Measurements from ENCODE around the gene RASGRF2.

RASGRF2 gene

DNA sequence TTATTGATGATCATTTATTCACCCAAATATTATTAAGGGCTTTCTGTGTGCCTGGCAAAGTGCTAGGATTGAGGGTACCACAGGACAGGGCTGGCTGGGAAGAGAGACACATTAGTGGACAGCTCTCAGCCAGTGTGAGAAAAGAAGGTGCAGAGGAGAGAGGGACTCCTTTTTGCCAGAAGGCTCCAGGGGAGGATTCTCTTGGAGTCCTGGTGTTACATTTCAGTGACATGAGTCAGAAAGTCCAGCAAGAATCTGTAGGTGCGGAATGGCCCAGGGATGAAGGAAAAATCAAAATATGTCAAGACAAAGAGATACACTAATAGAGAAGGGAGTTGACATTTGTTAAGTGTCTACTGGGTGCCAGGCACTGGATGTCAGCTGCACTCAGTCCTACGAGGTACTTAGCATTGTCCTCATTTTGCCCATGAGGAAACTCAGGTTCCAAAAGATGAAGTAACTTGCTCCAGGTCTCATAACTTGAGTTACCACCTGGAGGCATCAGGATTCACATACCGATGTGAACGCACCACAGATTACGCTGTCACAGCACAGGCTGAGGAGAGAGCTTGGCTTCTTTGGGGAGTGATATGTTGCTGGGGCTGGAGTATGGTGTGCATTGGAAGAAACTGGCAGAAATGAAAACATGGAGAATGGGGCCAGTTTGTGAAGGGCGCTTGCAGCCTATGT lies 60.5 kb downstream of the RASGRF2 start:
- WGBS (ENCODE audit: extremely low coverage, insufficient coverage, low lambda C conversion rate), result no CpG with 5 or more reads among the region's 6 CpGs
- Histone ChIP-seq H3K18ac (ENCODE audit: low read length) (no peak overlapping the region), H3K4me2 (ENCODE audit: low read length) (no peak overlapping the region), H3K79me2 (ENCODE audit: control insufficient read depth, insufficient read depth, low read length) (no peaks in the 10 kb centered on the region), H3K36me3 (ENCODE audit: control insufficient read depth, insufficient read depth, low read length) (no peaks in the 10 kb centered on the region), H3K23ac (ENCODE audit: low read length) (no peak overlapping the region), H3K27ac (ENCODE audit: low read depth, low read length) (no peak overlapping the region), H4K8ac (ENCODE audit: low read depth, low read length) (no peak overlapping the region), H3K4me3 (ENCODE audit: low read length) (no peak overlapping the region), H3K79me1 (ENCODE audit: low read length) (no peaks in the 10 kb centered on the region), H3K4ac (ENCODE audit: low read depth, low read length) (no peak overlapping the region), H2AK5ac (ENCODE audit: low read length) (no peak overlapping the region), H4K5ac (ENCODE audit: low read length) (no peak overlapping the region), H3K56ac (ENCODE audit: low read length) (no peak overlapping the region), H2BK5ac (ENCODE audit: low read length) (no peak overlapping the region), H2BK15ac (replicated peaks; ENCODE audit: low read depth) (no peak overlapping the region), H3K9ac (ENCODE audit: low read length) (no peak overlapping the region), H3K27me3 (ENCODE audit: insufficient read depth, low read length, poor library complexity) (no peaks in the 10 kb centered on the region), H2BK120ac (ENCODE audit: low read depth, low read length) (no peak overlapping the region), H3K4me1 (ENCODE audit: control insufficient read depth, low read depth, low read length) (no peaks in the 10 kb centered on the region)
- DNase-seq, result peak; percentile 88

DNA sequence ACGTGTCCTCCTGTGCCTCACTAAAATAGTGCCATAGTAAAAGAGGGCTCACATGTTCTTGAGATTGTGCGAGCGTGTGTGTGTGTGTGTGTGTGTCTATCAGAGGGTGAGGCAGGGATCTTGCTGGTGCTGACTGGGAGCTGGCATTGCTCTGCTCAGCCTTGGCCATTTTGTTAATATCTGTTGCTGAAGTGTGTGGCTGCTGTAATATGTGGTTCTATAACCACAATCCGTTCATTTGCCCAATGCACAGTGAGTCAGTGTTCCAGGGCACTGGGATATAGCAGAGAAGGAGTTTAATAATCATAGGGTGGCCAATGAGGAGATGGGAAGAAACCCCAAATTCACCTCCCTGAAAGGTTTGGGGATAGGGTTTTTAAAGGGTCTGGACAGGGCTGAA lies 61.3 kb downstream of the RASGRF2 start:
- no peak for DNase-seq
- Histone ChIP-seq H3K27ac (ENCODE audit: low read depth, low read length) (no peak overlapping the region), H3K27me3 (ENCODE audit: insufficient read depth, low read length, poor library complexity) (no peaks in the 10 kb centered on the region), H3K4me3 (ENCODE audit: low read length) (no peak overlapping the region), H3K56ac (ENCODE audit: low read length) (no peak overlapping the region), H3K79me1 (ENCODE audit: low read length) (no peaks in the 10 kb centered on the region), H3K4ac (ENCODE audit: low read depth, low read length) (no peak overlapping the region), H2BK15ac (replicated peaks; ENCODE audit: low read depth) (no peak overlapping the region), H2BK5ac (ENCODE audit: low read length) (no peak overlapping the region), H3K4me1 (ENCODE audit: control insufficient read depth, low read depth, low read length) (no peaks in the 10 kb centered on the region), H2BK120ac (ENCODE audit: low read depth, low read length) (no peak overlapping the region), H4K5ac (ENCODE audit: low read length) (no peak overlapping the region), H2AK5ac (ENCODE audit: low read length) (no peak overlapping the region), H3K18ac (ENCODE audit: low read length) (no peak overlapping the region), H3K9ac (ENCODE audit: low read length) (no peak overlapping the region), H4K8ac (ENCODE audit: low read depth, low read length) (no peak overlapping the region), H3K79me2 (ENCODE audit: control insufficient read depth, insufficient read depth, low read length) (no peaks in the 10 kb centered on the region), H3K36me3 (ENCODE audit: control insufficient read depth, insufficient read depth, low read length) (no peaks in the 10 kb centered on the region), H3K23ac (ENCODE audit: low read length) (no peak overlapping the region), H3K4me2 (ENCODE audit: low read length) (no peak overlapping the region)
- no CpG with 5 or more reads among the region's 4 CpGs for WGBS (ENCODE audit: extremely low coverage, insufficient coverage, low lambda C conversion rate)

DNA sequence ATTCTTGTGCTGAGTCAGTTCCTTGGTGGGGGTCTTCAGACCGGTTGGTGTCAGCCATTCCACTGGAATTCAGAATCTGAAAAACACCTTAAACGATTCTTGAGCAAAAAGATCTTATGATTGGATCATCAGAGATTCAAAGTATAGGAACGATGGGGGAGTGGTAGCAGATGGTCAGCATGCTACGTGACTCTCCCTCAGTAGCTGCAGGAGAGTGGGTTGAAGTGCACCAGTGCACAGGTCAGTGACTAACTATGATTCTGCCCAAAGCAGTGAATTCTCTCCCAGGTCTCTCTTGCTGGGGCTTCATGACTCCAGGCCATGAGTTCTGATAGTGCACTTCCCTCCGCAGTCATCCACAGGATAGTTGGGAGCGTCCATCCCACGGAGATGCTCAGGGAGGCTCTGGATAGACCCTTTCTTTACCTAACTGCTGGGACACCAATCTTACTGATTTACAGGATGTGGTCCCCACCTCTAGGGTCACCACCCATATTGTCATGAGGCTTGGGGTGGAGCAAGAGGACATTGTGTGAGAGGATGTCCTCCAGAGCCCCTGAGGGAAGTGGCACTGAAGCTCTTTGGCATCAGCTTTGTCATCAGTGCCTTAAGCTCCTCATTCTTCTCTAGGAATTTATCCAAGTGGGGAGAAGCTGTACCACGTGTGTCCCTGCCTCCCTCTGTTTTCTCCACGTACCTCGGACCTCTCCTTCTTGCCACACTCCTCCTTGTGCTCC lies 62.0 kb downstream of the RASGRF2 start:
- Histone ChIP-seq H2BK120ac (ENCODE audit: low read depth, low read length) (no peak overlapping the region), H3K4me2 (ENCODE audit: low read length) (no peak overlapping the region), H3K9ac (ENCODE audit: low read length) (no peak overlapping the region), H3K56ac (ENCODE audit: low read length) (no peak overlapping the region), H2AK5ac (ENCODE audit: low read length) (no peak overlapping the region), H3K4me3 (ENCODE audit: low read length) (no peak overlapping the region), H2BK5ac (ENCODE audit: low read length) (no peak overlapping the region), H3K4me1 (ENCODE audit: control insufficient read depth, low read depth, low read length) (no peaks in the 10 kb centered on the region), H4K8ac (ENCODE audit: low read depth, low read length) (no peak overlapping the region), H3K23ac (ENCODE audit: low read length) (no peak overlapping the region), H3K18ac (ENCODE audit: low read length) (no peak overlapping the region), H3K79me2 (ENCODE audit: control insufficient read depth, insufficient read depth, low read length) (no peaks in the 10 kb centered on the region), H4K5ac (ENCODE audit: low read length) (no peak overlapping the region), H2BK15ac (replicated peaks; ENCODE audit: low read depth) (no peak overlapping the region), H3K36me3 (ENCODE audit: control insufficient read depth, insufficient read depth, low read length) (no peaks in the 10 kb centered on the region), H3K27ac (ENCODE audit: low read depth, low read length) (no peak overlapping the region), H3K27me3 (ENCODE audit: insufficient read depth, low read length, poor library complexity) (no peaks in the 10 kb centered on the region), H3K4ac (ENCODE audit: low read depth, low read length) (no peak overlapping the region), H3K79me1 (ENCODE audit: low read length) (no peaks in the 10 kb centered on the region)
- WGBS (ENCODE audit: extremely low coverage, insufficient coverage, low lambda C conversion rate), result no CpG with 5 or more reads among the region's 10 CpGs
- no peak for DNase-seq

DNA sequence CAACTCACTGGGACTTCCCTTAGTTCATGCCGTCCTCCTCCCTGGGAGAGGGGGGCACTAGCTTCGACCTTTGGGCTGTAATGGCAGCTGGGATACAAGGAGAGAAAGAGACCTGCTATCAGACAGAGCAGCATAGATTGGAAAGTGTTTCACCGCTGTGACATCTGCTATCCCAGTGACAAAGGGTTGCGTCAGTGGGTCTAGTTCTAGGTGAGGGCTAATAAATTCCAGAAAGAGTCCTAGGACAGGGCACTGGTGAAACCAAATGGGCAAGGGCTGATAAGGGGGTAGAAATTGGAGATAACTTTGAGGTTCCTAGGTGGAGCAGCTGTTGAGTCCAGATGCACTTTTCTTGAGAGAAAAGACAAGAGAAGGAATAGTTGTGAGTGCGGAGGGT lies 62.5 kb downstream of the RASGRF2 start:
- no peak overlapping the region for H3K9ac ChIP-seq (ENCODE audit: low read length)
- no peak overlapping the region for H2BK5ac ChIP-seq (ENCODE audit: low read length)
- H3K4me3 ChIP-seq (ENCODE audit: low read length), result no peak overlapping the region
- H4K8ac ChIP-seq (ENCODE audit: low read depth, low read length), result no peak overlapping the region
- no peak overlapping the region for H3K4me2 ChIP-seq (ENCODE audit: low read length)
- no peak overlapping the region for H2BK120ac ChIP-seq (ENCODE audit: low read depth, low read length)
- H3K79me2 ChIP-seq (ENCODE audit: control insufficient read depth, insufficient read depth, low read length), result no peaks in the 10 kb centered on the region
- H3K79me1 ChIP-seq (ENCODE audit: low read length), result no peaks in the 10 kb centered on the region
- no peak overlapping the region for H4K5ac ChIP-seq (ENCODE audit: low read length)
- no peak overlapping the region for H3K56ac ChIP-seq (ENCODE audit: low read length)
- H2BK15ac ChIP-seq (replicated peaks; ENCODE audit: low read depth), result no peak overlapping the region
- H3K4ac ChIP-seq (ENCODE audit: low read depth, low read length), result no peak overlapping the region
- no peaks in the 10 kb centered on the region for H3K27me3 ChIP-seq (ENCODE audit: insufficient read depth, low read length, poor library complexity)
- peak; percentile 23 for DNase-seq
- no peaks in the 10 kb centered on the region for H3K36me3 ChIP-seq (ENCODE audit: control insufficient read depth, insufficient read depth, low read length)
- no peaks in the 10 kb centered on the region for H3K4me1 ChIP-seq (ENCODE audit: control insufficient read depth, low read depth, low read length)
- no peak overlapping the region for H3K18ac ChIP-seq (ENCODE audit: low read length)
- no peak overlapping the region for H3K27ac ChIP-seq (ENCODE audit: low read depth, low read length)
- no peak overlapping the region for H3K23ac ChIP-seq (ENCODE audit: low read length)
- no peak overlapping the region for H2AK5ac ChIP-seq (ENCODE audit: low read length)
- 100% methylated on average over 1 of the region's 5 CpGs for WGBS (ENCODE audit: extremely low coverage, insufficient coverage, low lambda C conversion rate)

DNA sequence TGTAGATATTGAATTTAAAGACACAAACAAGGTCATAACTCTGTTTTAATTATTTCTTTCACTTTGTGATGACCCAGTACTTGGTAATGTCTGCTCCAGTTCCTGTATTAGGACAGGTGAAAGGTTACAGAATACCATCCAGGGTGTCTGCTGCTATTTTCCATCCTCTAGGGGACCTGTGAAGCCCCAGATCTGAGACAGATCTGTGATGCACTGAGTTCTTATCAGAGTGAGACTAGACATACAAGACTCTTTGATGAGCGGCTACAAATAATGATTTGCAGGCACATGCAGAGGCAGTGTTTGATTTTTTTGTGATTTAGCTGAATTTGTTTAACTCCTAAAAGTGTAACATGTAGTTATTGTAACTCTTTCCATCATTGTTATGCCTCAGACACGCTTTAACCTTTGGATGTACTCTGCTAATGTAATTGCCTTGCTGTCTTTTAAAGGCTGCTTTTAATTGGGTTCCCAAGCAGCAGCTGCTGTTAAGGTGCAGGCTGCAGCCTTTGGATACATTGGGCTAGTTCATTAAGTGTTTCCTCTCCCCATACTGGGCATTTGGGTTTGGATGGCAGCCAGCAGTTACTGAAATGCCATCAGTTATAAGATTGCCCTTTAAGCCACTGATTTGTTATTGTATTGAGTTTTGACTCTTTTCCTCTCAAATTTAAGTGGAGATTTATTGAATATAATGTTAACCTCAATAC lies 63.3 kb downstream of the RASGRF2 start:
- H3K79me1 ChIP-seq (ENCODE audit: low read length), result no peaks in the 10 kb centered on the region
- no peak overlapping the region for H4K8ac ChIP-seq (ENCODE audit: low read depth, low read length)
- H3K4me2 ChIP-seq (ENCODE audit: low read length), result no peak overlapping the region
- H3K18ac ChIP-seq (ENCODE audit: low read length), result no peak overlapping the region
- no peak overlapping the region for H3K4ac ChIP-seq (ENCODE audit: low read depth, low read length)
- H3K36me3 ChIP-seq (ENCODE audit: control insufficient read depth, insufficient read depth, low read length), result no peaks in the 10 kb centered on the region
- H3K23ac ChIP-seq (ENCODE audit: low read length), result no peak overlapping the region
- no peak for DNase-seq
- no peak overlapping the region for H3K4me3 ChIP-seq (ENCODE audit: low read length)
- no peak overlapping the region for H3K9ac ChIP-seq (ENCODE audit: low read length)
- no peaks in the 10 kb centered on the region for H3K79me2 ChIP-seq (ENCODE audit: control insufficient read depth, insufficient read depth, low read length)
- no peak overlapping the region for H3K56ac ChIP-seq (ENCODE audit: low read length)
- no peak overlapping the region for H2BK15ac ChIP-seq (replicated peaks; ENCODE audit: low read depth)
- H3K27me3 ChIP-seq (ENCODE audit: insufficient read depth, low read length, poor library complexity), result no peaks in the 10 kb centered on the region
- no peak overlapping the region for H3K27ac ChIP-seq (ENCODE audit: low read depth, low read length)
- no CpG with 5 or more reads among the region's 2 CpGs for WGBS (ENCODE audit: extremely low coverage, insufficient coverage, low lambda C conversion rate)
- H2BK120ac ChIP-seq (ENCODE audit: low read depth, low read length), result no peak overlapping the region
- H2BK5ac ChIP-seq (ENCODE audit: low read length), result no peak overlapping the region
- H3K4me1 ChIP-seq (ENCODE audit: control insufficient read depth, low read depth, low read length), result no peaks in the 10 kb centered on the region
- H4K5ac ChIP-seq (ENCODE audit: low read length), result no peak overlapping the region
- H2AK5ac ChIP-seq (ENCODE audit: low read length), result no peak overlapping the region

Measured in mesendoderm (in vitro differentiated cells).